ENCODE results near the gene DOCK2. TPM values are rescaled to one million over a fixed set of nuclear protein-coding genes. Genes with fewer than 3 reads are reported as not detected.

The DOCK2 gene
- total and polyA plus RNA-seq, 4 experiments from 2014 or later = 45.8 to 223 (median 162) TPM

- Histone ChIP-seq H3K9me3 (ENCODE audit: control insufficient read depth in 1 of 2, low read length in 2 of 2) (no peaks in the 10 kb centered on the region), H3K36me3 (ENCODE audit: insufficient read depth, low read length) (peaks cover 13% of the 10 kb centered on the region), H3K4me3 (ENCODE audit: low read length in 2 of 2) (no peak overlapping the region), H3K4me1 (ENCODE audit: insufficient read depth, low read length) (no peaks in the 10 kb centered on the region), H3K27ac (ENCODE audit: low read depth, low read length) (no peak overlapping the region), H3K27me3 (ENCODE audit: insufficient read depth, low read length) (no peaks in the 10 kb centered on the region)
- Mint-ChIP-seq H3K9me3 (no peaks in the 10 kb centered on the region), H3K4me3 (no peak overlapping the region), H3K36me3 (peaks cover 17 to 36% of the 10 kb centered on the region in 2 donors), H3K27me3 (no peaks in the 10 kb centered on the region), H3K27ac (no peak overlapping the region), H3K4me1 (peaks cover 0 to 8% (median under 1%) of the 10 kb centered on the region in 4 donors)
- intact Hi-C loops (cut with micrococcal nuclease) = no loop called here
- no peak for DNase-seq
- ChIA-PET CTCF (ENCODE audit: partially characterized antibody) (no interaction called here), POLR2A (ENCODE audit: partially characterized antibody) (no interaction called here)
Measured at GRCh38 chr5:169978714-169979113, 341.6 kb downstream of the DOCK2 start.

GRCh38 chr5:169979871-169980270, 342.8 kb downstream of the DOCK2 start:
- no peaks in the 10 kb centered on the region for H3K9me3 ChIP-seq (ENCODE audit: control insufficient read depth in 1 of 2, low read length in 2 of 2)
- Mint-ChIP-seq H3K4me1 (peaks cover 0 to 8% (median 0%) of the 10 kb centered on the region in 4 donors), H3K27me3 (no peaks in the 10 kb centered on the region), H3K27ac (peak overlapping the region in 1 of 7 donors; percentile 24), H3K4me3 (no peak overlapping the region), H3K36me3 (peaks cover 26 to 45% of the 10 kb centered on the region in 2 donors), H3K9me3 (no peaks in the 10 kb centered on the region)
- intact Hi-C loops (cut with micrococcal nuclease) = no loop called here
- peaks cover 24% of the 10 kb centered on the region for H3K36me3 ChIP-seq (ENCODE audit: insufficient read depth, low read length)
- H3K4me3 ChIP-seq (ENCODE audit: low read length in 2 of 2) = no peak overlapping the region
- no peaks in the 10 kb centered on the region for H3K27me3 ChIP-seq (ENCODE audit: insufficient read depth, low read length)
- H3K4me1 ChIP-seq (ENCODE audit: insufficient read depth, low read length) = no peaks in the 10 kb centered on the region
- DNase-seq = no peak
- POLR2A ChIA-PET (ENCODE audit: partially characterized antibody) = no interaction called here
- CTCF ChIA-PET (ENCODE audit: partially characterized antibody) = interaction anchor here (1.4 kb wide), 1 partner anchor 67 kb away, joined by 3 read pairs; no protein-coding TSS in a partner anchor
- H3K27ac ChIP-seq (ENCODE audit: low read depth, low read length) = no peak overlapping the region

- Mint-ChIP-seq H3K4me3 (no peak within 1 kb of the TSS), H3K27me3 (no peaks in the 10 kb centered on the region), H3K4me1 (peaks cover 0 to 8% (median 1%) of the 10 kb centered on the region in 4 donors), H3K36me3 (peaks cover 32 to 49% of the 10 kb centered on the region in 2 donors), H3K9me3 (no peaks in the 10 kb centered on the region), H3K27ac (peak within 1 kb of the TSS in 1 of 7 donors; percentile 24)
- Histone ChIP-seq H3K27ac (ENCODE audit: low read depth, low read length) (no peak within 1 kb of the TSS), H3K36me3 (ENCODE audit: insufficient read depth, low read length) (peaks cover 26% of the 10 kb centered on the region), H3K27me3 (ENCODE audit: insufficient read depth, low read length) (no peaks in the 10 kb centered on the region), H3K4me1 (ENCODE audit: insufficient read depth, low read length) (no peaks in the 10 kb centered on the region), H3K9me3 (ENCODE audit: control insufficient read depth in 1 of 2, low read length in 2 of 2) (no peaks in the 10 kb centered on the region), H3K4me3 (ENCODE audit: low read length in 2 of 2) (no peak within 1 kb of the TSS)
- DNase-seq = no peak
- intact Hi-C loops (cut with micrococcal nuclease) = no loop called here
- CTCF ChIA-PET (ENCODE audit: partially characterized antibody) = interaction anchor here (1.1 to 1.4 kb wide), 2 partner anchors 11 to 67 kb away, joined by 3 read pairs; no protein-coding TSS in a partner anchor
- POLR2A ChIA-PET (ENCODE audit: partially characterized antibody) = no interaction called here
Measured at GRCh38 chr5:169980418-169981053, 343.5 kb downstream of the DOCK2 start, which contains the start of gene INSYN2B. TSS of gene INSYN2B (minus strand) at chr5:169980495. CDS start at chr5:169883898, 96,597 bp downstream.

GRCh38 chr5:169988206-169988605, 351.1 kb downstream of the DOCK2 start:
- Mint-ChIP-seq H3K36me3 (peaks cover 70 to 82% of the 10 kb centered on the region in 2 donors), H3K4me1 (peaks cover 0 to 3% (median 0%) of the 10 kb centered on the region in 4 donors), H3K4me3 (no peak overlapping the region), H3K9me3 (no peaks in the 10 kb centered on the region), H3K27ac (no peak overlapping the region), H3K27me3 (no peaks in the 10 kb centered on the region)
- H3K9me3 ChIP-seq (ENCODE audit: control insufficient read depth in 1 of 2, low read length in 2 of 2) = no peaks in the 10 kb centered on the region
- H3K4me3 ChIP-seq (ENCODE audit: low read length in 2 of 2) = no peak overlapping the region
- CTCF ChIA-PET (ENCODE audit: partially characterized antibody) = no interaction called here
- POLR2A ChIA-PET (ENCODE audit: partially characterized antibody) = no interaction called here
- no peaks in the 10 kb centered on the region for H3K4me1 ChIP-seq (ENCODE audit: insufficient read depth, low read length)
- H3K27me3 ChIP-seq (ENCODE audit: insufficient read depth, low read length) = no peaks in the 10 kb centered on the region
- H3K36me3 ChIP-seq (ENCODE audit: insufficient read depth, low read length) = peaks cover 47% of the 10 kb centered on the region
- no peak overlapping the region for H3K27ac ChIP-seq (ENCODE audit: low read depth, low read length)
- intact Hi-C loops (cut with micrococcal nuclease) = no loop called here
- no peak for DNase-seq

- H3K36me3 Mint-ChIP-seq = peaks cover 70 to 82% of the 10 kb centered on the region in 2 donors
- ChIA-PET POLR2A (ENCODE audit: partially characterized antibody) (no interaction called here), CTCF (ENCODE audit: partially characterized antibody) (no interaction called here)
- Histone ChIP-seq H3K27ac (ENCODE audit: low read depth, low read length) (no peak overlapping the region), H3K27me3 (ENCODE audit: insufficient read depth, low read length) (no peaks in the 10 kb centered on the region), H3K36me3 (ENCODE audit: insufficient read depth, low read length) (peaks cover 40% of the 10 kb centered on the region), H3K4me1 (ENCODE audit: insufficient read depth, low read length) (no peaks in the 10 kb centered on the region), H3K9me3 (ENCODE audit: control insufficient read depth in 1 of 2, low read length in 2 of 2) (no peaks in the 10 kb centered on the region), H3K4me3 (ENCODE audit: low read length in 2 of 2) (no peak overlapping the region)
- H3K9me3 Mint-ChIP-seq = no peaks in the 10 kb centered on the region
- H3K27me3 Mint-ChIP-seq = no peaks in the 10 kb centered on the region
- intact Hi-C loops (cut with micrococcal nuclease) = no loop called here
- H3K27ac Mint-ChIP-seq = peak overlapping the region in 2 of 7 donors; percentile 18 to 59
- peaks cover 0 to 3% (median 0%) of the 10 kb centered on the region in 4 donors for H3K4me1 Mint-ChIP-seq
- H3K4me3 Mint-ChIP-seq = no peak overlapping the region
- DNase-seq = no peak
Measured at GRCh38 chr5:169988947-169989346, 351.9 kb downstream of the DOCK2 start.

GRCh38 chr5:169989365-169989764, 352.3 kb downstream of the DOCK2 start:
- Mint-ChIP-seq H3K4me1 (peaks cover 0 to 3% (median 0%) of the 10 kb centered on the region in 4 donors), H3K4me3 (no peak overlapping the region), H3K27ac (peak overlapping the region in 2 of 7 donors; percentile 18 to 46), H3K9me3 (no peaks in the 10 kb centered on the region), H3K27me3 (no peaks in the 10 kb centered on the region), H3K36me3 (peaks cover 70 to 82% of the 10 kb centered on the region in 2 donors)
- DNase-seq = no peak
- H3K36me3 ChIP-seq (ENCODE audit: insufficient read depth, low read length) = peaks cover 35% of the 10 kb centered on the region
- ChIA-PET CTCF (ENCODE audit: partially characterized antibody) (interaction anchor here (0.9 kb wide), 1 partner anchor 51 kb away, joined by 3 read pairs; no protein-coding TSS in a partner anchor), POLR2A (ENCODE audit: partially characterized antibody) (no interaction called here)
- intact Hi-C loops (cut with micrococcal nuclease) = no loop called here
- H3K4me1 ChIP-seq (ENCODE audit: insufficient read depth, low read length) = no peaks in the 10 kb centered on the region
- no peak overlapping the region for H3K4me3 ChIP-seq (ENCODE audit: low read length in 2 of 2)
- no peaks in the 10 kb centered on the region for H3K9me3 ChIP-seq (ENCODE audit: control insufficient read depth in 1 of 2, low read length in 2 of 2)
- H3K27ac ChIP-seq (ENCODE audit: low read depth, low read length) = no peak overlapping the region
- H3K27me3 ChIP-seq (ENCODE audit: insufficient read depth, low read length) = no peaks in the 10 kb centered on the region

- ChIA-PET CTCF (ENCODE audit: partially characterized antibody) (interaction anchor here (0.7 kb wide), 1 partner anchor 10 kb away, joined by 3 read pairs; no protein-coding TSS in a partner anchor), POLR2A (ENCODE audit: partially characterized antibody) (no interaction called here)
- Mint-ChIP-seq H3K36me3 (peaks cover 70 to 82% of the 10 kb centered on the region in 2 donors), H3K4me1 (peaks cover 0 to 4% (median 0%) of the 10 kb centered on the region in 4 donors), H3K9me3 (no peaks in the 10 kb centered on the region), H3K27ac (no peak overlapping the region), H3K27me3 (no peaks in the 10 kb centered on the region), H3K4me3 (no peak overlapping the region)
- Histone ChIP-seq H3K27ac (ENCODE audit: low read depth, low read length) (no peak overlapping the region), H3K4me3 (ENCODE audit: low read length in 2 of 2) (no peak overlapping the region), H3K9me3 (ENCODE audit: control insufficient read depth in 1 of 2, low read length in 2 of 2) (no peaks in the 10 kb centered on the region), H3K27me3 (ENCODE audit: insufficient read depth, low read length) (no peaks in the 10 kb centered on the region), H3K4me1 (ENCODE audit: insufficient read depth, low read length) (no peaks in the 10 kb centered on the region), H3K36me3 (ENCODE audit: insufficient read depth, low read length) (peaks cover 35% of the 10 kb centered on the region)
- intact Hi-C loops (cut with micrococcal nuclease) = no loop called here
- no peak for DNase-seq
Measured at GRCh38 chr5:169991115-169991869, 354.2 kb downstream of the DOCK2 start.

Measured in CD4-positive, alpha-beta memory T cell (primary cell).